Colon (tissue), 2 donors: ENCODE measurements around the gene ACSF3.

Experiments used
- FAIRE-seq: peaks from 2 replicates; lab custom pipeline; 2012; peaks lifted over from hg19 to GRCh38; lab: Jason Lieb, UNC
- donor health status: control.
- donor health status: control.

Gene ACSF3

DNA sequence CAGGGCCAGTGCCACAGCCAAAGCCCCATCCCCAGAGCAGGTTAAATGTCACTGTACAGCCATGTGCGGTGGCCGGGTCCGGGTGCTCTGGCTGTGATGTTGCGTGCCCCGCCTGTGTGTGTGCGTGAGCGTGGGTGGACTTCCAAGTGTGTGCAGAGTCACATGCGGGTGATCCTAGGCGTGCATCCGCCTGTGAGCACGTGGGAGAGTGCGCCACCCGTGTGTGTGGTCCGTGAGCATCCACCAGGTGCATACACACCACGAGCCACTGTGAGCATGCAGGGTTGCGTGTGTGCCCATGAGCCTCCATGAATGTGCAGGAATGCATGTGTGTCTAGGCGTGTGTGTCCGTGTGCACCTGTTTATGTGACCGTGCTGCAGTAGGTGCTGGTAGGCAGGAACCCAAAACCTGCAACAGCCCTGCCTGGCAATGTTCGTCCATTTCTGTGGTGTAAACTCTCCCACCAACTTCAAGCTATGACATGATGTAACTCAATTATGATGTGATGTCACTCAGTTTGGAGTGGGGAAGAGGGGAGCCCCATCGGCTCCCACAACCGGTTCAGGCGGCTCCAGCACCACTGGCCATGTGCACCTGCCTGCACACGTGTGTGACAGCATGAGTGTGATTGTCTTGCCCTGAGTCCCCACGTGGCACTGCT lies 37.6 kb upstream of the ACSF3 start:
- no peak for FAIRE-seq

DNA sequence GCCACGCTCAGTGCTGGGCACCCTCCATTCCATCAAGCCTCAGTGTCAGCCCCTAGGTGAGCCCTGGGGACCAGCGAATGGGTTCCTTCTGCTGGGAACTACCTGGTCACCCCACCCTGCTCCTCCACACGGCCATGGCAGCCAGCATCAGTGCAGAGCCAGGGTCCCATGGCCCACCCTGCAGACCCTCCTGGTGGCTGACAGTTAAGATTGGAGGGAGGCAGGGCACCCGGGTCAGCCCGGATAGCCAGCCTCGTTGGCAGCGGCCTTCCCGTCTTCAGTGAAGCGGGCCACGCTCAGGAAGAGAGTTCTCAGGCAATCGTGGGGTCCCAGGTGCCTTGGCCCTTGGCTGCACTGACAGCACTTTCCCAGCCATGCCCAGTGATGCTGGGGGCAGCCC lies 37.1 kb upstream of the ACSF3 start:
- no peak for FAIRE-seq

DNA sequence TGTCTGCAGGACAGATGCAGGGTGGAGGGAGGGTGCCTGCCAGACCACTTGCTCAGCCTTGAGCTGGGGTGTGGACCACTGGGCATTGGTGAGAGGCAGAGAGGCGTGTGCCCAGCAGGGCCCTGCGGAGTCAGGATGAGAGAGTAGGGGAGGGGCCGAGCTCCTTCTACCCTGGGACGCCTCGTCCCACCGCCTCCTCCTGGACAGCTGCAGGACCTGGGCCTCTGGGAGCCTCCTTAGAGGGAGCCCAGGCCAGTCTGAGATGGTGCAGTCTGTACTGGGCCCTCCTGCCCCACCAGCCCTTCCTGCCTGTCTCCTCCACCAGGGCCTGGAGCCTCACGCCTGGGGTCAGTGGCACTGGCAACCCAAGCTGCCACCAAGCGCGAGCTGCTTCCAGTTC lies 35.9 kb upstream of the ACSF3 start:
- FAIRE-seq: no peak

- no peak for FAIRE-seq
Measured at GRCh38 chr16:89058812-89059211, 34.8 kb upstream of the ACSF3 start.

GRCh38 chr16:89060207-89060794 lies 33.4 kb upstream of the ACSF3 start:
- FAIRE-seq: no peak

GRCh38 chr16:89061086-89061485 lies 32.6 kb upstream of the ACSF3 start:
- no peak for FAIRE-seq

DNA sequence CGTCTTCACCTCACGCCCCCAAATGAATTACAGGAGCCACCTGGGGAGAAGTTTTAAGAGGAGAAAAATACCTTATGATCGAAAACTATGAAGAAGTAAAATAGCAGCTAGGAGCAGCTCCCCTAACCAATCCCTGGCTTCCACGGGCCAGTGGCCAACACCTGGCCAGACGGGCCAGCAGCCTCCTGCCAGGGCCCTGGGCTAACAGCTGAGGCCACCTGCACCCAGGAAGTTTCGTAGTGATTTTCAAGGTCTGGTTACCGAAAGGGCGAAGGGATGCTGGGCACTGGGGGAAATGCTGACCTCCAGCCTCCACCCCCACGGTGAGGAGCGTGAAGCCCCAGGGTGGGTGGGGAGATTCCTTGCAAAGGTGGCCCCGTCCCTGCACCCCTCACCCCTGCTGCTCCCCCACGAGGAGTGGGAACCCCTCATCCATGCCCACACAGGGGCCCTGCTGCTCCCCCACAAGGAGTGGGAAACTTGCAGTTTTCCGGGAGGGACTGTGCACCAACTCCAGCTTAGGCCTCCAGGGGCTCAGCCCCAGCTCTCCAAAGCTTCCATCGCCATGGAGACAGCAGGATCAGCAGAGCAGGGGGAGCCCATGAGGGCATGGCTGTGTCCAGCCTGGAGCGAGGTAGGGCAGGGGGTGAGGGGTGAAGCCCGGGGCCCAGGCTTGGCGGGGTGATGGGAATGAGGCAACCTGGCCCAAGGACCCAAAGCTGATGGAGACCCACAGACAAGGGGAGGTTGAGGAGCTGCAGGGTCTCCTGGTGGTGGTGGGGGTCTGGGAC lies 31.9 kb upstream of the ACSF3 start:
- FAIRE-seq: no peak

- FAIRE-seq: no peak
Measured at GRCh38 chr16:89062389-89063345, 31.0 kb upstream of the ACSF3 start.

- no peak for FAIRE-seq
Measured at GRCh38 chr16:89063768-89064320, 29.8 kb upstream of the ACSF3 start.

DNA sequence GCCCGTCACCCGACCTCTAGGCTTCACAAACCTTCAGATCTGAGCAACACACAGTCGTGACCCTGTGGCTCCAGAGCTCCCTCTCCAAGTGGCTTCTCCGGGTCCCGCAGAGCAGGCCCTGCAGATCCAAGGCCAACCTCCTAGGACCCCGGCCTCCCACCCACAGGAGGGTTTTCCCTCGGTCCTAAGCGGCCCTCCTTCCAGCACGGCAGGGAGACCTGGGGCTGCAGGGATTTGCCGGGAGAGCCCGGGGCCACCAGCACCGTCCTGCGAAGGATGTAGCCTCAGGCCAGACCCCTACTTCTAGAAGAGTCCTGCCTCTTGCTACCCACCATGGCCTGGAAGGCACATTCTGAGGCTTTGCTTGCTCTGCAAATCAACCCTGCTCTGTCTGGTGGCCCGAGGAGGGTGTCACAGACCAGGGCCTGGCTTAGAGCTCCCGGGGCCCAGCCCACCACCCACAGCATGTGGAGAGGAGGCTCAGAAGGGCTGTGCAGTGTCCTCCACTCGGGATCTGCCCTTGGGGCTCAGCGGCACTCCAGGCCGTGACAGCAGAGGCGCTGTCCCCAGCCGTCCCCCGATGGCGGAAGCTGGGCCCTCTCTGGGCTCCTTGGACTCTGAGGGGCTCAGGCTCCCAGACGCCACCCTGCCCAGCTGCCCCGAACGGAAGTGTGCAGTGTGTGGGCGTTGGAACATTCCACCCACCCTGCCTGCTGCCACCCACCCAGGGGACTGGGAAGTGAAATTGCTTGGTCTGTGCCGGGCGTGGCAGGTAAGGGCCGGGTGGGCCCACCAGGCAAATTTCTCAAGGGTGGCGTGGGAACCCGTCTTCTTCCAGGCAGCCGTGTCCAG lies 28.8 kb upstream of the ACSF3 start:
- no peak for FAIRE-seq

DNA sequence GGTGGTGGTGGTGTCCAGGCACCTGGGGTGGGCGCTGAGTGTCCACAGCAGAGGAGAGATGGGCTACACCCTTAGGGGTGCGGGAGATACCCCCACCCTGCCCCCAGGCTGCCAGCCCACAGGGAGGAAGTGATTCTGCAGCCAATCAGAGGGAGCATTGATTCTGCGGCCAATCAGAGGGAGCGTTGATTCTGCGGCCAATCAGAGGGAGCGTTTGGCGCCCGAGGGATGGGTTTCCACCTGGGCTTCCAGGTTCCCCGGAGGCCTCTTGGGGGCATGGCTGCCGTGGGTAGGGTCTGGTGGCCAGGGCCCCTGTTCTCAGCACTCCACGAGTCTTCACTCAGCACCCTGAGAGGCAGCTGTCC lies 28.2 kb upstream of the ACSF3 start:
- no peak for FAIRE-seq

GRCh38 chr16:89066721-89067120 lies 26.9 kb upstream of the ACSF3 start:
- FAIRE-seq: no peak

DNA sequence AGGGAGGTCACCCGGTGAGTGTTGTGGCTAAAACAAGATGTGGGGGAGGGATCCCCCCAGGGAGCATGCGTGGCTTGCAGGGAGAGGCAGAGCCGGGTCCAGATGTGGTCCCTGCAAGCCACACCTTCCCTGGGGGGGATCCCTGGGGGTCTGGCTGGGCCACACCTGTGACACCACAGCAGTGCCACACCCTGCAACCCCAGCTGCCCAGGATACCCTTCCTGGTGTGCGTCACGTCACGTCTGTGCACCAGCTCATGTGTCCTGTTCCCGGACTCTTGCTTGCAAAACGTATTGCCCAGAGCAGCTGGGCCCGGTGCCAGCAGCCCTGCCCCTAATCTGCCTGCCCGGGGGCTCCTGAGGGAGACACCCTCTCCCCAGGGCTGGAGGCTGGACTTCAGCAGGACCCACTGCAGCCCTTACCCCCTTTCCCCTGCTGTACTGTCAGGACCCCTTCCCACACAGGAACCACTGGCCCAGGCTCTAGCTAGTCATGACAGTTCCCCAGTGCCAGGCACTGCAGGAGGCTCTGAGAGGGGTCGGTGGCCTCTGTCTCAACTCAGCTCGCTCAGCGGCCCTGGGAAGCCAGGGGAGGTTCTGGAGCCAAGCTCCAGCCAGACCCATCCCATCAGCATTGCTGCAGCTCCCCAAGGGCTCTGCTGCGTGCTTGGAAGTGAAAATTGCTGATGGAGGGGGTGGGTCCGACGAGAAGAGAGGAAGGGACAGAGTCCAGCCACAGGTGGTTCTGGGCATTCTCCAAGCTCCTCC lies 25.8 kb upstream of the ACSF3 start:
- FAIRE-seq: no peak

DNA sequence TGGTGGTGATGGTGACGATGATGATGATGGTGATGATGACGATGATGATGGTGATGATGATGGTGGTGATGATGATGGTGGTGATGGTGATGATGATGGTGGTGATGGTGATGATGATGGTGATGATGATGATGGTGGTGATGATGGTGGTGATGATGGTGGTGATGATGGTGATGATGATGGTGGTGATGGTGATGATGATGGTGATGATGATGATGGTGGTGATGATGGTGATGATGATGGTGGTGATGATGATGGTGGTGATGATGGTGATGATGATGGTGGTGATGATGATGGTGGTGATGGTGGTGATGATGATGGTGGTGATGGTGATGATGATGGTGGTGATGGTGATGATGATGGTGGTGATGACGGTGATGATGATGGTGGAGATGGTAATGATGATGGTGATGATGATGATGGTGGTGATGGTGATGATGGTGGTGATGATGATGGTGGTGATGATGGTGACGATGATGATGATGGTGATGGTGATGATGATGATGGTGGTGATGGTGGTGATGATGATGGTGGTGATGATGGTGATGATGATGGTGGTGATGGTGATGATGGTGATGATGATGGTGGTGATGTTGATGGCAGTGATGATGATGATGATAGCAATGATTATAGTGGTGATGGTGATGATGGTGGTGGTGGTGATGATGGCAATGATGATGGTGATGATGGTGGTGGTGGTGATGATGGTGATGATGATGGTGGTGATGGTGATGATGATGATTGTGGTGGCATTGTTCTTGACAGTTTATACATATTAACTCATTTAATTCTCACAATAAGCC lies 24.6 kb upstream of the ACSF3 start:
- FAIRE-seq: peak; percentile 94

- FAIRE-seq: no peak
Measured at GRCh38 chr16:89069920-89070319, 23.7 kb upstream of the ACSF3 start.

DNA sequence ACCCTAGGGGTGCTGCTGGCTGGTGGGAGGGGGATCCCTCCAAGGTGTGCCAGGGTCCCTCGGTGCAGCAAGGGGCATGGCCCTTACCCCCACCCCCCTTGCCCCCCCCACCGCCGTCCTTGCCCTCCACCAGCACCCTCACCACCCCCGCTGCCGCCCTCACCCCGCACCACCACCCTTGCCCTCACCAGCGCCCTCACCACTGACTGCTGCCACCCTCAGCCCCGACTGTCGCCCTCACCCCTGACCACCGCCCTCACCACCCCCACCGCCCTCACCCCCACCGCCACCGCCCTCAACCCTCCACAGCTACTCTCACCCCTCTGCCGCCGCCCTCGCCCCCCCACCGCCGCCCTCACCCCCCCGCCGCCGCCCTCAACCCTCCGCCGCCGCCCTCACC lies 23.1 kb upstream of the ACSF3 start:
- FAIRE-seq: no peak

- no peak for FAIRE-seq
Measured at GRCh38 chr16:89071686-89072547, 21.7 kb upstream of the ACSF3 start.

DNA sequence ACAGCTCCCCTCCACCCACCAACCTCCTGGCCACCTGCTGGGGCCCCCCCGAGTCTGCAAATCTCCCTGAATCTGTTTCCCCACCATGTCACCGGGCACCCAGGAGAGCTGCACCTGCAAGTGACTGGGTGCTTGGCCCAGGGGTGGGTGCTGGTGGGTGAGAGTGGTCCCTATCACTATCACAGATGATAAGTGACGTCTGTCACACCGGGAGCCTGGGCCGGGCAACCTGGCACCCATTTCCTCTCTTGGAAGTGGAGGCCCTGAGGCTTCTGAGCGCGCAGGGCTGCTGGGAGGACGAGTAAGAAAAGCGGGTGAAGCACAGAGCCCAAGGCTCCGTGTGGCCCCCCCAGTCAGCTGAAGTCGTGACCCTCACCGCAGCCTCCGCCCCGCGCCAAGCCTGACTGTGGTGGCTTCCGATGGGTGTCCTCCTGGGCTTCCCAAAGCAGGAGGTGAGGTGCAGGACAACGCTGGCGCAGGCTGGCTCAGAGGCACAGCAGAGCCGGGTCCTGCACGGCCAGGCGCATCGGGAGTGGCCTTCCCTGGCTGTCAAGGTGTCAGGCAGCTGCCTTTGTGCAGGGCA lies 21.0 kb upstream of the ACSF3 start:
- no peak for FAIRE-seq
